ENCODE data around the gene PLOD3. TPM values are rescaled to one million over a fixed set of nuclear protein-coding genes. Genes with fewer than 3 reads are reported as not detected.

PLOD3 gene
- total and polyA plus RNA-seq, 9 of the 15 experiments (the other 6 are each of a cell fraction or from before 2014, with no cell fraction given) = 2.8 to 101 (median 30.9) TPM

DNA sequence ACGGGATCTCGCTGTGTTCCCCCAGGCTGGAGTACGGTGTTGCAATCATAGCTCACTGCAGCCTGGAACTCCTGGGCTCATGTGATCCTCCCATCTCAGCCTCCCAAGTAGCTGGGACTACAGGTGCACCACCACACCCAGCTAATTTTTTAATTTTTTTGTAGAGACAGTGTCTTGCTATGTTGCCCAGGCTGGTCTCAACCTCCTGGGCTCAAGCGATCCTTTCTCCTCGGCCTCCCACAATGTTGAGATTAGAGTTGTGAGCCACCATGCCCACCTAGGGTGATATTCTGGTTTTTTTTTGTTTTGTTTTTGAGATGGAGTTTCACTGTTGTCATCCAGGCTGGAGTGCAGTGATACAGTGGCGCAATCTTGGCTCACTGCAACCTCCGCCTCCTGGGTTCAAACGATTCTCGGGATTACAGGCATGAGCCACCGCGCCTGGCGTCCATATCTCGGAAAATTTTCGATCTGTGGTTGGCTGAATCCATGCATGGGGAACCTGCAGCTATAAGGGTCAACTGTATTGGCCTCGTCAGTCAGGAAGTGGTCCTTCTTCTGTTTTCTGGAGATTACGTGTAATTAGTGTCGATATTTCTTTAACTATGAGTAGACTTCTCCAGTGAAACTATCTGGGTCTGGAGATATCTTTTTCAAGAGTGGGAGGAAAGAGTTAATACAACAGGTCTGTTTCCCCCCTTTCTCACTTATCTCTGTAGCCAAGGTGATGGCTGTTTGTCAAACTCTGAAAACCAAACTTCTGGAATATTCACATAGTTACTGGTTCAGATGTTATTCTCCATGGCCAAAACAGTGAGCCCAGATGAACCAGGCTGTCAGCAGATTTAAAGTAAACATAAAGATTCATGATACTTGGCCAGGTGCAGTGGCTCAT is 48.5 kb upstream of the PLOD3 start (continued):
- peak; percentile 65; the same call in 1 of the 2 replicates for TF ChIP-seq CC2D1A (IDR thresholded peaks at IDR 0.05)
- TF ChIP-seq ZFP36 (IDR thresholded peaks at IDR 0.05; ENCODE audit: low read depth, low read length, partially characterized antibody) = peak; percentile 49
- no peak for TF ChIP-seq SREBF2 (CRISPR knock-in tag; IDR thresholded peaks at IDR 0.05)
- TF ChIP-seq HDGF (IDR thresholded peaks at IDR 0.05) = no peak
- TF ChIP-seq CBFA2T2 (conservative IDR thresholded peaks at IDR 0.05) = peak; percentile 94
- 0 out of 2 replicates have a peak, but pooled peaks have one; percentile 41 for TF ChIP-seq ZNF589 (CRISPR knock-in tag; IDR thresholded peaks at IDR 0.05; ENCODE audit: low read depth)
- TF ChIP-seq, protein P1, sequence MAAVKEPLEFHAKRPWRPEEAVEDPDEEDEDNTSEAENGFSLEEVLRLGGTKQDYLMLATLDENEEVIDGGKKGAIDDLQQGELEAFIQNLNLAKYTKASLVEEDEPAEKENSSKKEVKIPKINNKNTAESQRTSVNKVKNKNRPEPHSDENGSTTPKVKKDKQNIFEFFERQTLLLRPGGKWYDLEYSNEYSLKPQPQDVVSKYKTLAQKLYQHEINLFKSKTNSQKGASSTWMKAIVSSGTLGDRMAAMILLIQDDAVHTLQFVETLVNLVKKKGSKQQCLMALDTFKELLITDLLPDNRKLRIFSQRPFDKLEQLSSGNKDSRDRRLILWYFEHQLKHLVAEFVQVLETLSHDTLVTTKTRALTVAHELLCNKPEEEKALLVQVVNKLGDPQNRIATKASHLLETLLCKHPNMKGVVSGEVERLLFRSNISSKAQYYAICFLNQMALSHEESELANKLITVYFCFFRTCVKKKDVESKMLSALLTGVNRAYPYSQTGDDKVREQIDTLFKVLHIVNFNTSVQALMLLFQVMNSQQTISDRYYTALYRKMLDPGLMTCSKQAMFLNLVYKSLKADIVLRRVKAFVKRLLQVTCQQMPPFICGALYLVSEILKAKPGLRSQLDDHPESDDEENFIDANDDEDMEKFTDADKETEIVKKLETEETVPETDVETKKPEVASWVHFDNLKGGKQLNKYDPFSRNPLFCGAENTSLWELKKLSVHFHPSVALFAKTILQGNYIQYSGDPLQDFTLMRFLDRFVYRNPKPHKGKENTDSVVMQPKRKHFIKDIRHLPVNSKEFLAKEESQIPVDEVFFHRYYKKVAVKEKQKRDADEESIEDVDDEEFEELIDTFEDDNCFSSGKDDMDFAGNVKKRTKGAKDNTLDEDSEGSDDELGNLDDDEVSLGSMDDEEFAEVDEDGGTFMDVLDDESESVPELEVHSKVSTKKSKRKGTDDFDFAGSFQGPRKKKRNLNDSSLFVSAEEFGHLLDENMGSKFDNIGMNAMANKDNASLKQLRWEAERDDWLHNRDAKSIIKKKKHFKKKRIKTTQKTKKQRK (IDR thresholded peaks at IDR 0.05; ENCODE audit: borderline replicate concordance, low read depth, low read length) = no peak
- TF ChIP-seq SETDB1 (IDR thresholded peaks at IDR 0.05; ENCODE audit: low read length) = no peak
- TF ChIP-seq TEAD2 (tag; IDR thresholded peaks at IDR 0.05) = no peak
- TF ChIP-seq HDAC2 (IDR thresholded peaks at IDR 0.05) = peak; percentile 90
- TF ChIP-seq, protein P2, sequence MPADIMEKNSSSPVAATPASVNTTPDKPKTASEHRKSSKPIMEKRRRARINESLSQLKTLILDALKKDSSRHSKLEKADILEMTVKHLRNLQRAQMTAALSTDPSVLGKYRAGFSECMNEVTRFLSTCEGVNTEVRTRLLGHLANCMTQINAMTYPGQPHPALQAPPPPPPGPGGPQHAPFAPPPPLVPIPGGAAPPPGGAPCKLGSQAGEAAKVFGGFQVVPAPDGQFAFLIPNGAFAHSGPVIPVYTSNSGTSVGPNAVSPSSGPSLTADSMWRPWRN (IDR thresholded peaks at IDR 0.05; ENCODE audit: low read depth) = peak; percentile 88
- peak; percentile 77; the same call in 1 of the 2 replicates for TF ChIP-seq EP300 (IDR thresholded peaks at IDR 0.05; ENCODE audit: low read length)
- TF ChIP-seq, protein P3, sequence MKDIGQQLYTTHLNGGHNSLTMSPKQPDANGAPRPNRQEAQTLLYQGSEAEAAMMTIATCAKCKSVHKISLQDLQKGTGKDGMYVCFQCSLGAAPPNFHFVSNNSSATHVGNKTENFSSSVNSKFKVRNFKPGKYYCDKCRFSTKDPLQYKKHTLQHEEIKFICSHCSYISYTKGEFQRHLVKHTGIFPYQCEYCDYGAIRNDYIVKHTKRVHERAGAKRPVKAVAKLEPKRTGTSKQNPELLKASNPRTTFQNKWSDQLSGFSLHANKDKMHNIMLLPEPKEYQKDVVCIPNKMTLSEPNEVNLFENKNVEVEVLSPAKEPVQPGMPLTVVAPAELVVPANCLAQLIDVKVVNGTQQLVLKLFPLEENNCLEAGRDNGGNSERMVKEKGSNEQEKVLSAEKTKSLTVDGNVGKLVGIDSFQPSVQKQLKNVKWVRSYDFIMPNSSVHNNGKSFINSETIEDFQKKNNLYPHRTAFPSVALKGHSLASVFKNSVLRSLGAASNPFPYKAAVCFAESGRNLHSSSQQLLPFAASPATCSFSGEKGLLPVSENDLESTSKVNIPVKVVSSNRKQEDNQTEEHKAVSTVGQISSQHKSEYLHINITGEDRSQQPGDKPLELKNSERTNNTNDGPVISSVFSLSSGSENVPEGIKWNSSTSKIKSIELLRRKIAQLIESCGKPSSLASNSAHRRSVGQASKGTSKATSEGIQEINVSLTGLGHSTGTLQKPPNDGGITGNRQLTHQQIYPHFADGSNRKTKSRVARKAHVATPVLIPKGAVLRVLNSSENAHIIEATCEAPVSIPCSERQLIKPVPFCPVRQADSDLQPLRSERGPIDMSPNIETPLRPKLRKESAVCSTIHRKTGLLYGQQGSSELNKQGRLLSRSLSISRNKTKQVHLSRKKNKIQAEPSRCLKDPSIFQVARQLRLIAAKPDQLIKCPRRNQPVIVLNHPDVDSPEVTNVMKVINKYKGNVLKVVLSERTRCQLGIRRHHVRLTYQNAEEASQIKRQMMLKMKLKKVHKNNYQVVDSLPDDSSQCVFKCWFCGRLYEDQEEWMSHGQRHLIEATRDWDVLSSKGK (CRISPR knock-in tag; IDR thresholded peaks at IDR 0.05) = no peak
- peak; percentile 96 for TF ChIP-seq TCF3 (CRISPR knock-in tag; IDR thresholded peaks at IDR 0.05)
- TF ChIP-seq, protein P4, sequence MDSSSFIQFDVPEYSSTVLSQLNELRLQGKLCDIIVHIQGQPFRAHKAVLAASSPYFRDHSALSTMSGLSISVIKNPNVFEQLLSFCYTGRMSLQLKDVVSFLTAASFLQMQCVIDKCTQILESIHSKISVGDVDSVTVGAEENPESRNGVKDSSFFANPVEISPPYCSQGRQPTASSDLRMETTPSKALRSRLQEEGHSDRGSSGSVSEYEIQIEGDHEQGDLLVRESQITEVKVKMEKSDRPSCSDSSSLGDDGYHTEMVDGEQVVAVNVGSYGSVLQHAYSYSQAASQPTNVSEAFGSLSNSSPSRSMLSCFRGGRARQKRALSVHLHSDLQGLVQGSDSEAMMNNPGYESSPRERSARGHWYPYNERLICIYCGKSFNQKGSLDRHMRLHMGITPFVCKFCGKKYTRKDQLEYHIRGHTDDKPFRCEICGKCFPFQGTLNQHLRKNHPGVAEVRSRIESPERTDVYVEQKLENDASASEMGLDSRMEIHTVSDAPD (CRISPR knock-in tag; IDR thresholded peaks at IDR 0.05) = no peak
- peak; percentile 60; the same call in 1 of the 2 replicates for TF ChIP-seq FOXJ2 (tag; IDR thresholded peaks at IDR 0.05)
- peak; percentile 99 for TF ChIP-seq KDM1A (IDR thresholded peaks at IDR 0.05)
- TF ChIP-seq BCOR (IDR thresholded peaks at IDR 0.05) = peak; percentile 62

Measured in K562 (cell line).